ENCODE results near the gene ETFB. TPM values are rescaled to one million over a fixed set of nuclear protein-coding genes. Genes with fewer than 3 reads are reported as not detected.

The ETFB gene
- total and polyA plus RNA-seq, 9 of the 15 experiments (the other 6 are each of a cell fraction or from before 2014, with no cell fraction given): 18.1 to 143 (median 96.1) TPM

DNA sequence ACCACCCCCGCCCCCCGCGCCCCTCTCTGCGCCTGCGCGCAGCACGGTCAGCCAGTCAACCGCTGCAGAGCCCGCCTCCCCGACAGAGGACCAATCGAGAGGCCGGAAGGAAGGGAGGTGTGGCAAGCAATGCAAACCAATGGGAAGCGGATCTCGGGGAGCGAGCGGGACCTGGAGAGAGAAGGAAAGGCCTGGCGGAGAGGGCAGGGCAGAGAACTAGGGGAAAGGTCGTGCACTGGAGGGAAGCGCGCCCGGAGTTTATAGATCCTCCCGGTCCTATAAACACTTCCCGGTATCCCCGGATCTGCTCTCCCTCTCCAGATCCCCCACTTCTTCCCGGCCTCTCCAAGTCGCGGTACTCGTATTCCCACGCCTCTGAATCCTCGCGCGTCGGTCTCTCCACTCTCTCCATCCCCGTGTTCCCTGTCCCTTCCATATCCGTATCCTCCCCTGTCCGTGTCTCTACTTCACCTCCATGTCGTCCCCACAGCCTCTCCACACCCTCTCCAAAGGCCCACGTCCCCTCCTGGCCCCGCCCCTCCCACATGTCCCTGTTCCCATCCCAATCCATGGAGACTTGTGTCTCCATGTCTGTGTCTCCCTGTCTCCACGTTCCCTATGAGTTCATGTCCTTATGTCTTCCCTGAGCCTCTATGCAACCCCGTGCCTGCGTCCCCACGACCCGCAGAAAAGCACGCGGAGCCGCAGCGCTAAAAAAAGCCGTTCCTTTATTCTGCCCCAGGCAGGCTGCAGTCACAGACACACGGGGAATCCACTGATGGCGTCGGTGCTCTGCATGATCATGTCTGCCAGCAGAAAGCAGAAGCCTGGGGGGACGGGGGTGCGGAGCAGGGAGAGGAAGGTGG, 434 bp upstream of the ETFB start (continued):
- TF ChIP-seq, protein P1, sequence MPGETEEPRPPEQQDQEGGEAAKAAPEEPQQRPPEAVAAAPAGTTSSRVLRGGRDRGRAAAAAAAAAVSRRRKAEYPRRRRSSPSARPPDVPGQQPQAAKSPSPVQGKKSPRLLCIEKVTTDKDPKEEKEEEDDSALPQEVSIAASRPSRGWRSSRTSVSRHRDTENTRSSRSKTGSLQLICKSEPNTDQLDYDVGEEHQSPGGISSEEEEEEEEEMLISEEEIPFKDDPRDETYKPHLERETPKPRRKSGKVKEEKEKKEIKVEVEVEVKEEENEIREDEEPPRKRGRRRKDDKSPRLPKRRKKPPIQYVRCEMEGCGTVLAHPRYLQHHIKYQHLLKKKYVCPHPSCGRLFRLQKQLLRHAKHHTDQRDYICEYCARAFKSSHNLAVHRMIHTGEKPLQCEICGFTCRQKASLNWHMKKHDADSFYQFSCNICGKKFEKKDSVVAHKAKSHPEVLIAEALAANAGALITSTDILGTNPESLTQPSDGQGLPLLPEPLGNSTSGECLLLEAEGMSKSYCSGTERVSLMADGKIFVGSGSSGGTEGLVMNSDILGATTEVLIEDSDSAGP (CRISPR knock-in tag; IDR thresholded peaks at IDR 0.05): 0 out of 2 replicates have a peak, but pooled peaks have one; percentile 15
- no peak; the same call in 1 of the 2 replicates for TF ChIP-seq MYC (IDR thresholded peaks at IDR 0.05; ENCODE audit: low read depth, low read length)
- TF ChIP-seq MYC (CRISPR knock-in tag; IDR thresholded peaks at IDR 0.05; ENCODE audit: borderline replicate concordance, low read depth): peak; percentile 47; the same call in 1 of the 2 replicates
- peak; percentile 42; the same call in 1 of the 2 replicates for TF ChIP-seq ZNF431 (CRISPR knock-in tag; IDR thresholded peaks at IDR 0.05)
- TF ChIP-seq POLR2G (IDR thresholded peaks at IDR 0.05; ENCODE audit: low read depth, low read length): peak; percentile 74
- TF ChIP-seq ILF3 (IDR thresholded peaks at IDR 0.05; ENCODE audit: borderline replicate concordance): peak; percentile 65; the same call in 1 of the 2 replicates
- TF ChIP-seq LEF1 (IDR thresholded peaks at IDR 0.05): peak; percentile 27; the same call in 1 of the 2 replicates
- TF ChIP-seq, protein P2, sequence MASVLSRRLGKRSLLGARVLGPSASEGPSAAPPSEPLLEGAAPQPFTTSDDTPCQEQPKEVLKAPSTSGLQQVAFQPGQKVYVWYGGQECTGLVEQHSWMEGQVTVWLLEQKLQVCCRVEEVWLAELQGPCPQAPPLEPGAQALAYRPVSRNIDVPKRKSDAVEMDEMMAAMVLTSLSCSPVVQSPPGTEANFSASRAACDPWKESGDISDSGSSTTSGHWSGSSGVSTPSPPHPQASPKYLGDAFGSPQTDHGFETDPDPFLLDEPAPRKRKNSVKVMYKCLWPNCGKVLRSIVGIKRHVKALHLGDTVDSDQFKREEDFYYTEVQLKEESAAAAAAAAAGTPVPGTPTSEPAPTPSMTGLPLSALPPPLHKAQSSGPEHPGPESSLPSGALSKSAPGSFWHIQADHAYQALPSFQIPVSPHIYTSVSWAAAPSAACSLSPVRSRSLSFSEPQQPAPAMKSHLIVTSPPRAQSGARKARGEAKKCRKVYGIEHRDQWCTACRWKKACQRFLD (CRISPR knock-in tag; IDR thresholded peaks at IDR 0.05): peak; percentile 11; the same call in 1 of the 2 replicates
- peak; percentile 14 for TF ChIP-seq NCOA4 (IDR thresholded peaks at IDR 0.05; ENCODE audit: partially characterized antibody)
- TF ChIP-seq GTF2E2 (tag; IDR thresholded peaks at IDR 0.05): peak; percentile 53; the same call in 1 of the 2 replicates
- peak; percentile 49 for TF ChIP-seq SP2 (IDR thresholded peaks at IDR 0.05; ENCODE audit: extremely low read depth, low read depth, low read length, poor library complexity, severe bottlenecking)
- TF ChIP-seq JUND (IDR thresholded peaks at IDR 0.05; ENCODE audit: borderline replicate concordance, low read depth, low read length): no peak
- TF ChIP-seq JUND (tag; IDR thresholded peaks at IDR 0.05; ENCODE audit: borderline replicate concordance, low read depth, low read length): no peak
- peak; percentile 74 for TF ChIP-seq CHD2 (IDR thresholded peaks at IDR 0.05; ENCODE audit: low read depth, low read length)
- peak; percentile 78 for TF ChIP-seq SMARCA5 (IDR thresholded peaks at IDR 0.05)
- peak; percentile 51; the same call in 1 of the 2 replicates for TF ChIP-seq NBN (IDR thresholded peaks at IDR 0.05; ENCODE audit: low read depth)
- TF ChIP-seq ZNF507 (tag; conservative IDR thresholded peaks at IDR 0.05): no peak
- TF ChIP-seq, protein P3, sequence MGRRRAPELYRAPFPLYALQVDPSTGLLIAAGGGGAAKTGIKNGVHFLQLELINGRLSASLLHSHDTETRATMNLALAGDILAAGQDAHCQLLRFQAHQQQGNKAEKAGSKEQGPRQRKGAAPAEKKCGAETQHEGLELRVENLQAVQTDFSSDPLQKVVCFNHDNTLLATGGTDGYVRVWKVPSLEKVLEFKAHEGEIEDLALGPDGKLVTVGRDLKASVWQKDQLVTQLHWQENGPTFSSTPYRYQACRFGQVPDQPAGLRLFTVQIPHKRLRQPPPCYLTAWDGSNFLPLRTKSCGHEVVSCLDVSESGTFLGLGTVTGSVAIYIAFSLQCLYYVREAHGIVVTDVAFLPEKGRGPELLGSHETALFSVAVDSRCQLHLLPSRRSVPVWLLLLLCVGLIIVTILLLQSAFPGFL (CRISPR knock-in tag; IDR thresholded peaks at IDR 0.05): no peak
- no peak for TF ChIP-seq ZBED1 (IDR thresholded peaks at IDR 0.05)
- TF ChIP-seq, protein P4, sequence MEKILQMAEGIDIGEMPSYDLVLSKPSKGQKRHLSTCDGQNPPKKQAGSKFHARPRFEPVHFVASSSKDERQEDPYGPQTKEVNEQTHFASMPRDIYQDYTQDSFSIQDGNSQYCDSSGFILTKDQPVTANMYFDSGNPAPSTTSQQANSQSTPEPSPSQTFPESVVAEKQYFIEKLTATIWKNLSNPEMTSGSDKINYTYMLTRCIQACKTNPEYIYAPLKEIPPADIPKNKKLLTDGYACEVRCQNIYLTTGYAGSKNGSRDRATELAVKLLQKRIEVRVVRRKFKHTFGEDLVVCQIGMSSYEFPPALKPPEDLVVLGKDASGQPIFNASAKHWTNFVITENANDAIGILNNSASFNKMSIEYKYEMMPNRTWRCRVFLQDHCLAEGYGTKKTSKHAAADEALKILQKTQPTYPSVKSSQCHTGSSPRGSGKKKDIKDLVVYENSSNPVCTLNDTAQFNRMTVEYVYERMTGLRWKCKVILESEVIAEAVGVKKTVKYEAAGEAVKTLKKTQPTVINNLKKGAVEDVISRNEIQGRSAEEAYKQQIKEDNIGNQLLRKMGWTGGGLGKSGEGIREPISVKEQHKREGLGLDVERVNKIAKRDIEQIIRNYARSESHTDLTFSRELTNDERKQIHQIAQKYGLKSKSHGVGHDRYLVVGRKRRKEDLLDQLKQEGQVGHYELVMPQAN (IDR thresholded peaks at IDR 0.05; ENCODE audit: borderline replicate concordance): peak; percentile 91
- no peak for TF ChIP-seq FOSL1 (tag; conservative IDR thresholded peaks at IDR 0.05)
- TF ChIP-seq POLR2B (IDR thresholded peaks at IDR 0.05; ENCODE audit: low read depth, partially characterized antibody): peak; percentile 91

Measured in K562 (cell line).